Uterus (tissue), 4 donors: ENCODE measurements around the gene PMM2. TPM values are rescaled to one million over a fixed set of nuclear protein-coding genes. Genes with fewer than 3 reads are reported as not detected.

Experiments used
- DNase-seq, 2 donors: peaks; one replicate each; pipeline ENCODE4 v3.0.0-alpha.2; 2019 to 2020
- H3K27ac ChIP-seq, 2 donors: fragments of 200-600 bp; sonication (generic); 1 replicate in 1 of 2; 2 replicates in 1 of 2; pipeline ENCODE4 v1.5.1; 2016 to 2018
- H3K27me3 ChIP-seq, 2 donors: fragments of 200-600 bp; sonication (generic); one replicate each; pipeline ENCODE4 v1.5.1; 2018 to 2019; ENCODE audit warnings: control low read depth in 1 of 2
- H3K36me3 ChIP-seq, 2 donors: fragments of 200-600 bp; sonication (generic); one replicate each; pipeline ENCODE4 v1.5.1; 2019; ENCODE audit warnings: control low read depth in 1 of 2
- H3K4me1 ChIP-seq, 2 donors: fragments of 200-600 bp; sonication (generic); one replicate each; pipeline ENCODE4 v1.5.1; 2018 to 2019; ENCODE audit warnings: control low read depth in 1 of 2
- H3K4me3 ChIP-seq, 2 donors: fragments of 200-600 bp; sonication (generic); 1 replicate in 1 of 2; 2 replicates in 1 of 2; pipeline ENCODE4 v1.5.1; 2018 to 2019; ENCODE audit warnings: mild to moderate bottlenecking in 1 of 2
- H3K9me3 ChIP-seq, 2 donors: fragments of 200-600 bp; sonication (generic); one replicate each; pipeline ENCODE4 v1.5.1; 2019; ENCODE audit warnings: control low read depth in 1 of 2
- POLR2A ChIP-seq, 2 donors: fragments of 450-650 bp; IDR thresholded peaks; one replicate each; pipeline ENCODE4 v1.6.1; 2016; ENCODE audit warnings: antibody characterized with exemption in 2 of 2, mild to moderate bottlenecking in 1 of 2, moderate library complexity in 1 of 2
- intact Hi-C: fragments of 100-400 bp; cut with DNase I; formaldehyde crosslinking; loops from one replicate; pipeline ENCODE4 v1.15.1; 2023; ENCODE audit warnings: low total_unique reads
- total RNA-seq, 4 donors: library from RNA; depleted of rRNA in 3 of 4; stranded (reverse); fragments of >200 nt in 3 of 4; gene quantifications; one replicate each; pipeline versions ENCODE4 v1.1.0 to v1.2.4, GENCODE V29; 2014 to 2023
- TF ChIP-seq, protein P1 (sequence below), 4 experiments: fragments of 200-600 bp in 2 of 4; fragments of 450-650 bp in 2 of 4; sonication (generic) in 2 of 4; IDR thresholded peaks; one replicate each; pipeline ENCODE4 v1.5.1; 2016 to 2019; ENCODE audit warnings: antibody characterized with exemption in 4 of 4, mild to moderate bottlenecking in 2 of 4, moderate library complexity in 1 of 4
- donor health status: DM: yes; HTN: yes; CAD: no.

Gene PMM2
- total RNA-seq, 4 donors from 2014 or later, result 19.0 to 41.6 (median 27.5) TPM

DNA sequence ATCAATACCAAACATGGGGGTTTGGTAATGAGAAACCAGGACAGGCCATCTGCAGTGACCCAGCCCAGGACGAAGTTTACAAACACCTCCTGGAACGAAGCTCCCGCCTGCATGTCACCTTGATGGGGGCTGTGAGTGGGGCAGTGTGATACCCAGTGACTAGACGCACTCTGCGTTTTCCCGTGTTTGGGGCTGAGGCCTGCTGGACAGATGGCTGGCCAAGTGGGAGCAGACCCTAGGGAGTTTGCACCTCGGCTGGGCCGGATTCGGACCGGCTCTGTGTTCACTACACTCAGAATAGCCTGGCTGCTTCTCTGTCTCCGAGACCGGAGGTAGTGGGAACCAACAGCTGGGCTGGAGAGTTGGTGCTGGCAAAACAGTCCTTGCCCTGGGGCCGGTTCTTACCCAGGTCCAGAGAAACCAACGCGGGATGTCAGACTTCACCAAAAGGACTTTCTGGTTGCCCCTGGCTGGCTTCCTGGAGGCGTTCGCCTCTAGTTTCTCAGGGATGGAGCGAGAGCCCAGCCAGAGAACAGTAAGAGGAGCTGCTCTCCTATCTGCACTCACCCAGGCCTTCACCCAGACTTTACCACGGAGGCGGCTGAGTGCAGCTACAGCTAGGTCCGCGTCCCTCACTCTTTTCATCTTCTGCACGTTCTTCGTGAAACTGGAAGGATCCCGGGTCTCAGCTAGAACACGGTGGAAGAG is 50.7 kb downstream of the PMM2 start:
- H3K4me3 ChIP-seq, result no peak overlapping the region
- TF ChIP-seq, protein P1, sequence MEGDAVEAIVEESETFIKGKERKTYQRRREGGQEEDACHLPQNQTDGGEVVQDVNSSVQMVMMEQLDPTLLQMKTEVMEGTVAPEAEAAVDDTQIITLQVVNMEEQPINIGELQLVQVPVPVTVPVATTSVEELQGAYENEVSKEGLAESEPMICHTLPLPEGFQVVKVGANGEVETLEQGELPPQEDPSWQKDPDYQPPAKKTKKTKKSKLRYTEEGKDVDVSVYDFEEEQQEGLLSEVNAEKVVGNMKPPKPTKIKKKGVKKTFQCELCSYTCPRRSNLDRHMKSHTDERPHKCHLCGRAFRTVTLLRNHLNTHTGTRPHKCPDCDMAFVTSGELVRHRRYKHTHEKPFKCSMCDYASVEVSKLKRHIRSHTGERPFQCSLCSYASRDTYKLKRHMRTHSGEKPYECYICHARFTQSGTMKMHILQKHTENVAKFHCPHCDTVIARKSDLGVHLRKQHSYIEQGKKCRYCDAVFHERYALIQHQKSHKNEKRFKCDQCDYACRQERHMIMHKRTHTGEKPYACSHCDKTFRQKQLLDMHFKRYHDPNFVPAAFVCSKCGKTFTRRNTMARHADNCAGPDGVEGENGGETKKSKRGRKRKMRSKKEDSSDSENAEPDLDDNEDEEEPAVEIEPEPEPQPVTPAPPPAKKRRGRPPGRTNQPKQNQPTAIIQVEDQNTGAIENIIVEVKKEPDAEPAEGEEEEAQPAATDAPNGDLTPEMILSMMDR (IDR thresholded peaks at IDR 0.05), result no peak
- no peak for TF ChIP-seq POLR2A (IDR thresholded peaks at IDR 0.05)
- intact Hi-C loops, result no loop called here
- no peaks in the 10 kb centered on the region for H3K4me1 ChIP-seq
- H3K27me3 ChIP-seq, result no peaks in the 10 kb centered on the region
- no peaks in the 10 kb centered on the region for H3K36me3 ChIP-seq
- H3K9me3 ChIP-seq, result no peaks in the 10 kb centered on the region
- peak overlapping the region; percentile 33 to 60 for H3K27ac ChIP-seq
- no peak for DNase-seq

DNA sequence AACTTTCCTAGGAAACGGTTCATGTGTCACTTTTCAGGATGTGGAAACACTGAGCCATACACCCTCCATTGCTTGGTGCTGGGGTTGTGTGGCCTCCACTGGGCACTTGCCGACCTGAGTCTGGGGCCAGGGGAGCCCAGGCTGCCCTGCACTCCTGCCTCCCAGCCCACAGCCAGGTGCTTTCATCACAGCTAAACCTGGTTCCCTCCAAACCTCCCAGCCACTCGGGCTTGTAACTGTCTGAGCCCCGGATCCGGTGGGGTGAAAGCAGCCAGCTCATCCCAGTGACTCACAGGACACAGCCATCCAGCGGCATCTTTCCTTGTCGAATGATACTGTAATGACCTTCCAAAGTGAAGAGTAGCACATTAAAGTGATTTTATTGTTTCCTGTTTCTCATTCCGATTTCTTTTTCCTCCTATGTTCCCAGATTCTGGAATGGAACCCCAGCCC is 51.3 kb downstream of the PMM2 start:
- Histone ChIP-seq H3K4me3 (no peak overlapping the region), H3K4me1 (no peaks in the 10 kb centered on the region), H3K9me3 (no peaks in the 10 kb centered on the region), H3K27me3 (no peaks in the 10 kb centered on the region), H3K27ac (peak overlapping the region; percentile 33 to 60), H3K36me3 (no peaks in the 10 kb centered on the region)
- TF ChIP-seq POLR2A (IDR thresholded peaks at IDR 0.05), result no peak
- TF ChIP-seq, protein P1 (IDR thresholded peaks at IDR 0.05), result no peak
- no peak for DNase-seq
- intact Hi-C loops, result no loop called here

DNA sequence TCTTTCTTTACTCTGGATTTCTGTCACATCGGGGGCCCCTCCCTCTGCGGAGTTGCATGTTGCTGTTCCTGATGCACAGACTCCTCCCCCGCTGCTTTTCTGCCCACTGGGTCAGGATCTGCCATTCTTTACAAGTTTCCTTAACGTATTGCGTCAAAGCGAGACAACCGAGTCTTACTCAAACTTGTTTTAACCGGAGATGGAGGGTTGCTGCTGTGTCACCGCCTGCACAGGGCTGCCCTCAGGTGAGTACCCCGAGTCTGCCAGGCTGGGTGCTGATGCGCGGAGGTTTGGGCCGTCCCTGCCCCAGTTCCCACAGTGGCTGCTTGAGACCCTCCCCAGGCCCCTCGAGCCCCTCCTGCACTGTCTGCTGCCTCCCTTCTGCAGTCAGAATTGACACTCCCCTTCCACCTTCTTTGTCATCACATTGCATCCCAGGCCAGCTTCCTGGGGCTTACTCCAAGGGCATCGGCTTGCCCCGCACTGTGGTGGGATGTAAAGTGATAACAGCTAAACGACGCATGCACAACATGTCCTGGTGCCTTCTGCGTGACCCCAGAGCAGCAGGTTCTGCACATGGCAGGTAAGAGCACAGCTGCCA is 51.9 kb downstream of the PMM2 start:
- H3K9me3 ChIP-seq, result no peaks in the 10 kb centered on the region
- H3K4me1 ChIP-seq, result no peaks in the 10 kb centered on the region
- peak; percentile 55 to 57 for DNase-seq
- H3K4me3 ChIP-seq, result no peak overlapping the region
- intact Hi-C loops, result no loop called here
- H3K27ac ChIP-seq, result peak overlapping the region; percentile 33 to 60
- no peaks in the 10 kb centered on the region for H3K27me3 ChIP-seq
- TF ChIP-seq, protein P1 (IDR thresholded peaks at IDR 0.05), result no peak
- TF ChIP-seq POLR2A (IDR thresholded peaks at IDR 0.05), result no peak
- no peaks in the 10 kb centered on the region for H3K36me3 ChIP-seq

DNA sequence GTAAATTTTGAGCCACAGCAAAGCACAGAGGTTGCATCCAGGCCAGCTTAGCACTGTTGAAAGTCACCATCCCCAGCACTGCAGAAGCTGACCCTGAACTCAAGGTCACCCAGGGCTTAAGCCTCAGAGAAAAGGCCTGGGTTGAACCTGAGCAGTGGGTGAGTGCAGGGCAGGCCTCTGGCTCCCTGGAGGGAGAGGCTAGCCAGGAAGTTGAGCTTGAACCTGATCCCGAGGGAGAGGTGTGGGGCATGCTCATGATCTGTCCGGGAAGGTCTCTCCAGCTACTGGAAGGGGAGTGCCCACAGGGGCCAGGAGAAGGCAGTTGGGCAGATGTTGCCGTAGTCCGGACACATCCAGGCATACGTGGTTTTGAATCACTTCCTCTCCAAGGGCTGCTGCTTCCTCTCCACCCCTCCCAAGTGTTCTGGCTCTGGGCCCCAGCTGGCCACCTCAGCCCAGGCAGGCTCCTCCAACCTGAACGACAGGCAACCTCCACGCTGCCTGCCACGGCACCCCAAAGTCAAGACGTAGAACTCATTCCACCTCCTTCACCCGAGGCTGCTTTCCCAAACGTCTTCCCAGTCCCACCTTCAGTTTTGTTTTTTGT is 52.7 kb downstream of the PMM2 start:
- no peaks in the 10 kb centered on the region for H3K4me1 ChIP-seq
- no peaks in the 10 kb centered on the region for H3K27me3 ChIP-seq
- peak overlapping the region; percentile 22 to 60 for H3K27ac ChIP-seq
- intact Hi-C loops, result no loop called here
- H3K9me3 ChIP-seq, result no peaks in the 10 kb centered on the region
- TF ChIP-seq, protein P1 (IDR thresholded peaks at IDR 0.05), result no peak
- TF ChIP-seq POLR2A (IDR thresholded peaks at IDR 0.05), result no peak
- peak; percentile 27 to 60 for DNase-seq
- H3K4me3 ChIP-seq, result no peak overlapping the region
- no peaks in the 10 kb centered on the region for H3K36me3 ChIP-seq
